Mucosa of rectum (tissue), 2 donors: ENCODE results near the gene PTGER4.

Source experiments
- H3K27ac ChIP-seq, 2 donors: one replicate each; pipeline ENCODE4 v1.7.0; 2013; ENCODE audit warnings: inconsistent platforms in 2 of 2, low read depth in 2 of 2, low read length in 2 of 2
- H3K27me3 ChIP-seq, 2 donors: one replicate each; pipeline ENCODE4 v1.7.0; 2013; ENCODE audit warnings: low read length in 2 of 2; ENCODE audit not compliant: control insufficient read depth in 2 of 2, insufficient read depth in 2 of 2
- H3K36me3 ChIP-seq, 2 donors: one replicate each; pipeline ENCODE4 v1.7.0; 2013; ENCODE audit warnings: low read length in 2 of 2; ENCODE audit not compliant: control insufficient read depth in 2 of 2, insufficient read depth in 2 of 2
- H3K4me1 ChIP-seq, 2 donors: one replicate each; pipeline ENCODE4 v1.7.0; 2013; ENCODE audit warnings: low read length in 2 of 2, mild to moderate bottlenecking in 1 of 2; ENCODE audit not compliant: control insufficient read depth in 2 of 2, insufficient read depth in 2 of 2
- H3K4me3 ChIP-seq, 2 donors: one replicate each; pipeline ENCODE4 v1.7.0; 2013; ENCODE audit warnings: low read length in 2 of 2
- H3K9ac ChIP-seq, 2 donors: one replicate each; pipeline ENCODE4 v1.7.0; 2013; ENCODE audit warnings: low read length in 2 of 2, low read depth in 1 of 2, mild to moderate bottlenecking in 1 of 2
- H3K9me3 ChIP-seq, 2 donors: one replicate each; pipeline ENCODE4 v1.7.0; 2013; ENCODE audit warnings: low read length in 2 of 2; ENCODE audit not compliant: control insufficient read depth in 2 of 2
- donor health status: healthy.
- donor health status: Normal muscosa, but diverticular disease.

Gene PTGER4

GRCh38 chr5:40736103-40736875 is 56.6 kb downstream of the PTGER4 start:
- H3K27ac ChIP-seq = no peak overlapping the region
- H3K9ac ChIP-seq = no peak overlapping the region
- no peaks in the 10 kb centered on the region for H3K27me3 ChIP-seq
- H3K4me3 ChIP-seq = no peak overlapping the region
- peaks cover 22 to 39% of the 10 kb centered on the region in 2 donors for H3K4me1 ChIP-seq
- H3K36me3 ChIP-seq = peaks cover 4 to 9% of the 10 kb centered on the region in 2 donors
- H3K9me3 ChIP-seq = peaks cover 2 to 4% of the 10 kb centered on the region in 2 donors

DNA sequence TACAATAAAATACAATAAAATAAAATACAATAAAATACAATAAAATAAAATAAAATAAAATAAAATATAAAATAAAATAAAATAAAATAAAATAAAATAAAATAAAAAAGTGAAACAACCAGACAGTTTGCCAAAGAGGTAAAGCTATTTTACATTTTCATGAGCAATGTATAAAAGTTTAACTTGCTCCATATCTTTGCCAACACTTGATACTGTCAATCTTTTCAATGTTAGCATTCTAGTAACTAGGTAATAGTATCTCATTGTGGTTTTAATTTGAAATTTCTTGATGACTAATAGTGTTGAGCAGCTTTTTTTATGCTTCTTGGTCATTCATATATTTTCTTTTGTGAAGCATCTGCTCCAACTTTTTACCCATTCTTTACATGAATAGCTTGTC is 58.8 kb downstream of the PTGER4 start:
- no peak overlapping the region for H3K4me3 ChIP-seq
- no peak overlapping the region for H3K9ac ChIP-seq
- H3K36me3 ChIP-seq = peaks cover 4 to 12% of the 10 kb centered on the region in 2 donors
- H3K27me3 ChIP-seq = no peaks in the 10 kb centered on the region
- H3K27ac ChIP-seq = no peak overlapping the region
- H3K9me3 ChIP-seq = peaks cover 2 to 4% of the 10 kb centered on the region in 2 donors
- H3K4me1 ChIP-seq = peaks cover 18 to 27% of the 10 kb centered on the region in 2 donors
